Measurements from ENCODE around the gene SGTA.
A peak's percentile ranks its signal among the peaks of the same experiment; 100 is the strongest.
"Not testable (repeated sequence)": the region's sequence is repeated elsewhere in the genome, so short reads cannot be mapped to it uniquely, and the experiment has no call there.

Gene SGTA

DNA sequence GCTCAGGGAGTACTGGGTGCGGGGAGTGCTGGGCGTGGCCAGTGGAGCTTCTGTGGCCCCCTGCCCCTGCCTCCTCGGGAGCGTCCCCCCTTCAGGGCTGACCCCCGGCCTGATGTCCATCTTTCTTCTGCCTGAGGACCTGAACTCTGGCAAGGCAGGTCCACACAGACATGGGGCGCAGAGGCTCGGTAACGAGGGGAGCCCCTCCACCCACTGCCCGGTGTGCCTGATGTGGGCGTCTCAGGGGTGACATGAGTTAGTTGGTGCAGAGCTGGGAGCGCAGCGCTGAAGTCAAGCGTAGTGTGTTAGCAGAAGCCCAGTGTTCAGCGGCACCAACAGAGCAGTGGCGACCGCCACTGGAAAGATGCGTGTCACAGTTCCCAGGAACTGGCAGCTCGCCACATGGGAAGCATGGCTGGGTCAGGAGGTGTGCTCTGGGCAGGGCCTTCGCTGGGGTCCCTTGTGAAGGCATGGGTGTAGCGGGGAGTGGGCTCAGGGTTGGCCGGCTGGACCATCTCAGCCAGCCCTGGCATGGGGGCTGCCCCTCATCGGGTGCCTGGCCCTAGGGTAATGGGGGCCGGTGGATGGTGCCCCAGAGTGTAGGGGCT, 13.7 kb upstream of the SGTA start:
- intact Hi-C loops (cut with DNase I), result no loop called here
- DNase-seq, result peak in 4 of 42 donors; percentile 25 to 46 (median 35)

GRCh38 chr19:2795827-2796658, 13.0 kb upstream of the SGTA start:
- intact Hi-C loops (cut with DNase I), result no loop called here
- DNase-seq, result no peak

GRCh38 chr19:2793577-2793976, 10.5 kb upstream of the SGTA start:
- intact Hi-C loops (cut with DNase I), result no loop called here
- DNase-seq, result no peak

DNA sequence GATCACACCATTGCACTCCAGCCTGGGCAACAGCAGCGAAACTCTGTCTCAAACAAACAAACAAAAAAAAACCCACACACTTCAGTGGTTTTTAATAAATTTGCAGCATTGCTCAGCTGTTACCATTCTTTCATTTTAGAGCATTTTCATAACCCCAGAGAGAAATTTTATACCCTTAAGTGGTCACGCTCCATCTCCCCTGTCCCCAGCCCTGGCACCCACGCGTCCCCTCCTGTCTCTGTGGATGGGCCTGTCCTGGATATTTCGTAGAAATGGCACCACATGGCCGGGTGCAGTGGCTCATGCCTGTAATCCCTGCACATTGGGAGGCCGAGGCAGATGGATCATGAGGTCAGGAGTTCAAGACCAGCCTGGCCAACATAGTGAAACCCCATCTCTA, 10.1 kb upstream of the SGTA start:
- intact Hi-C loops (cut with DNase I), result no loop called here
- no peak for DNase-seq

GRCh38 chr19:2792666-2793065, 9.6 kb upstream of the SGTA start:
- intact Hi-C loops (cut with DNase I), result not testable (repeated sequence)

DNA sequence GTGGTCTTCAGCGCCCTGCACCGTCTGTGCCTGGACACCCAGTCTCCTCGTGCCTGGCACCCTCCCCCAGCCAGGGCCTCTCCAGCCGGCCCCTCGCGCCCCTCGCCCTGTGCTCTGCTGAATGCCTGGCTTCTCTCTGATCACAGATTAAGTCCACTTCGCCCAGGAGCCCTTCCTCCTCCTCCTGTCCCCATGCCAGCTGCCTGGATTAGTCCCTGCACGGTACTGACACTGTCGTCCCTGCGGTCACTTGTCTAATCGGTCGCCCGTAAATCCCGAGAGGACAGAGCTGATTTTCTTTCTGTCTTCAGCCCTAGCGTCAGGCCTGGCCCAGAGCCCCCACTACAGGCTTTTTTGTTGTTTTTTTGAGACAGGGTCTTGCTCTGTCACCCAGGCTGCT, 8.8 kb upstream of the SGTA start:
- intact Hi-C loops (cut with DNase I), result no loop called here
- no peak for DNase-seq

More at GRCh38 chr19:2792666-2793065, 9.6 kb upstream of the SGTA start:
- not testable (repeated sequence) for DNase-seq

DNA sequence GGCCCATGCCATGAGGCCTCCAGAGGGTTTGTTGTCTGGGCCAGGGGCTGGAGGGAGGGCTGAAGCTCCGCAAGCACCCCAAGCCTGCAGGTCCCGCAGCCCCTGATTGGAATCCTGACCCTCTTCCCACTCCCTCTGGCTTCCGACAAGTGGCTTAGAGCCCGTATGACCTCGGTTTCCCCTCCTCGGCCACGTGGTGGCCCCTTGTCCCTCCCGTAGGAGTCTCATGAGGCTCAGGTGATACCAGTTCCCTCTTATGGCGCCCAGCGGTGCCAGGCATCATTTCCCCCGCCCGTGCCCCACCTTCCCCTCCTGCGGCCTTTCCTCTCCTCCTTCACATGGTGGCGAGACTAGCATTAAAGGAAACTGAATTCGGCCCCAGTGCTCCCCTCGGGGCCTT, 8.4 kb upstream of the SGTA start:
- intact Hi-C loops (cut with DNase I), result no loop called here
- DNase-seq, result no peak

GRCh38 chr19:2790557-2791271, 7.6 kb upstream of the SGTA start:
- intact Hi-C loops (cut with DNase I), result no loop called here
- no peak for DNase-seq

- no peak for DNase-seq
- intact Hi-C loops (cut with DNase I), result no loop called here
Measured at GRCh38 chr19:2790194-2790556, 7.1 kb upstream of the SGTA start.

GRCh38 chr19:2788237-2788636, 5.2 kb upstream of the SGTA start:
- intact Hi-C loops (cut with DNase I), result no loop called here
- no peak for DNase-seq

DNA sequence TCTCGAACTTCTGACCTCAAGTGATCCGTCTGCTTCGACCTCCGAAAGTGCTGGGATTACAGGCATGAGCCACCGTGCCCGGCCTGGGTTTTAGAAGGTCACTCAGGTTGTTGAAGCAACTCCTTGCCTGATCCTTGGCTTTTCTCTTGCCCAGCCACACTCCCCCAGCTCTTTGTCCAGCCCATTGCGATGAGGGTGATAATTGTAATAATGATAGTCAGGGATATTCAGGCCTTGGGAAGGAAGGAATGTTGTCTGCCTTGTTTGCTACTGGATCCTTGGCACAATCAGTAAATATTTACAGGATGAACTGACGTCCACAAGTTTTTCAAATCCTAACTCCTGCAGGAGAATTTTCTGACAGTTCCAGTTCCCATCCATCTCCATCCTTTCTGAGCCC, 4.0 kb upstream of the SGTA start:
- intact Hi-C loops (cut with DNase I), result no loop called here

GRCh38 chr19:2785244-2785997, 2.3 kb upstream of the SGTA start, which contains the start of gene THOP1:
TSS of gene THOP1 (plus strand) at chr19:2785503. CDS start at chr19:2785663, 160 bp downstream.
- intact Hi-C loops (cut with DNase I), result no loop called here
- DNase-seq, result peak; percentile 97 to 100 (median 99)

More for the DNA sequence above, 4.0 kb upstream of the SGTA start:
- DNase-seq, result no peak

- DNase-seq, result no peak
- intact Hi-C loops (cut with DNase I), result no loop called here
Measured at GRCh38 chr19:2783781-2784145, 690 bp upstream of the SGTA start.

DNA sequence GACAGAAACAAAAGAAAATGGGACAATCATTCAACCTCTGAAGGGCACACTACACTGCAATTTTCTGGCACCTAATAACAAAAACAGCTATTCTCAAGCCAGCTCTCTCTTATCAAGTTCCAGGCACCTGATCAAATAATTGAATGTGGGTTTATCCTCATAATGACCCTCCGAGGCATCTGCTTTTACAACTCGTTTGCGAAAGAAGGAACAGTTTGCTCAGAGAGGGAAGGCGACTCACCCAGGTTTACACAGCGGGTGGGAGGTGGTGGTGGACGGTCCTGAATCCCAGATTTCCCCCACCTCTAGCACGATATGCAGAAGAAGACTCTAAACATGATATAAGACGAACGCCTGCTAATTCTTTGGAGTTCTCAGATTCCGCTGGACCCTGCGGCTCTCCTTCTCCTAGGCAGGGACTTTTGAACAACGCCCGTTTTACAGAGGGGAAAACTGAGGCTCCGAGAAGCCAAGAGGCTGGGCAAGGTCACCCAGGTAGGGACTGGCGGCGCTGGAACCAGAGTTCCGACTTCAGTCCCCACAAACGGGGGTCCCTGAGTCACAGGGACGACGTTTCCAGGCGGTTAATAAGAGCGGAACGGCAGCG, 641 bp downstream of the SGTA start:
- no peak for DNase-seq
- intact Hi-C loops (cut with DNase I), result no loop called here

DNA sequence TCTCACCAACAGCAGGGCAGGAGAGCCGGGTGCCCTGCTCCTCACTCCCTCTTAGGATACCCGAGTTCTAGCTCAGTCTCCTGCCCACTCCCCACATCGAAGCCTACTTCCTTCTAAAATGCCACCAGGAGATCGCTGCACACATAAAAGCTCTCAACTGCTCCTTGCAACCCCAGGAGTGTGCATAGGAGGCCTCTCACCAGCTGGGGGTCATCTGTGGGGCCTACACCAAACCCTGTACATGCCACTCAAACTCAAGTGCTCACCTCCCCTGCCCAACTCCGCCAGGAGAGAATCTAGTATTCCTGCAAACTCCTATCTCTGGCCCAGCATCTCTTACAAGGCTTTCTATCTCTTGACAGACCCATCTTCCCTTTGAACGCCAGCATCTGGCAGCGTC, 2.8 kb downstream of the SGTA start:
- no peak for DNase-seq
- intact Hi-C loops (cut with DNase I), result no loop called here

- intact Hi-C loops (cut with DNase I), result no loop called here
- DNase-seq, result peak in 40 of 42 donors; percentile 32 to 81 (median 62)
Measured at GRCh38 chr19:2779121-2779740, 3.8 kb downstream of the SGTA start.

DNA sequence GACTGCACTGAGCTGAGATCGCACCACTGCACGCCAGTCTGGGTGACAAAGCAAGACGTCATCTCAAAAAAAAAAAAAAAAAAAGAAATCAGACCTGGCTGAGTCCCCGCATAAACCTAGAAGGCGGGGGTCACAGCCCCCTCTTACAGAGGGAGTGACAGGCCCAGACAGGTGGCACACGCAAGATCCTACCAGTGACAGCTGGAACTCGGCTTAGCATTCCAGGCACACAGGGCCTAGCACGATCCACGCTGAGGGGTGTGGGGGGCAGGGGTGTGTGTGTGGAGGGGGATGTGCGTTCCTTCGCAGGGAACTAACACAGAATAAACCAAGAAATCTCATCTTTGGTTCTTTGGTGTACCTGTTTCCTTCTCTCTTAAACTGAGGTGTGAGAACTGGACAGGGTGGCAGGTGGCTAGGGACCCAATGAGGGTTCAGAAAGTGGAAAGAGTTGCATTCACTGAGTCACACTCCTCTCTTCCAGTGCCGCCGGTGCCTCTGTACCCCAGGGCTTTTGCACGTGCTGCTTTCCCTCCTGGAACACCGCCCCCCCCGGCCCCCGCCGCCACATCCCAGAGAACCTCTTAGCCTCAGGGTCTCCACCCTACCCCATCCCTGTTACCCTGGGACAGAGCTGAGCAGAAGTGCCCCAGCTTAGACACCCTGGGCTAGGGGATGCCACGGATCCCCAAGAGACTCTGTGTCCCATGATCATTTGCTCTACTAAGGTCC, 5.0 kb downstream of the SGTA start:
- intact Hi-C loops (cut with DNase I), result no loop called here
- no peak for DNase-seq

Data from head of caudate nucleus (tissue), 42 donors.